HG03135 (cell line): ENCODE measurements around the gene ZDHHC22.

ENCODE experiments used
- ATAC-seq: cut with Tn5 transposase; IDR thresholded peaks from one replicate; pipeline ENCODE4 v1.9.1; 2021; ENCODE audit warnings: mild to moderate bottlenecking, moderate library complexity; ENCODE audit not compliant: unreplicated experiment

The ZDHHC22 gene

DNA sequence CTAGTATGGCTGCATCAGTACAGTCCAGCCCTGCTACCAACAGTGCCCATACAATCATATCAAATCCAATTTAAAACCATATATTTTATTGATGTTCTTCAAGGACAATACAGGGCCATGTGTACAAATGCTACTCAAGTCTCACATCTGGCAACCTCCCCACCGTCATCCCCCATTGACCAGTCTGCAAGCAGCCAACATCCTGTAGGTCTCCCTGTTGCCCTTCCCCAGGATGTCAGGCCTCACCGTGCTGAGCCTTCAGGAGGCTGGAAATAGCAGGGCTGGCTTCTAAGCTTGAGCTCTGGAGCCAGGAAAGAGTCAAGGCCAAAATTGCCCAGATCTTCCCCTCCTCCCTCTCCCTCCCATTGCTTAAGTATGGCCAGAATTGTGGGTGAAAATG is 10.4 kb downstream of the ZDHHC22 start:
- no peak for ATAC-seq

DNA sequence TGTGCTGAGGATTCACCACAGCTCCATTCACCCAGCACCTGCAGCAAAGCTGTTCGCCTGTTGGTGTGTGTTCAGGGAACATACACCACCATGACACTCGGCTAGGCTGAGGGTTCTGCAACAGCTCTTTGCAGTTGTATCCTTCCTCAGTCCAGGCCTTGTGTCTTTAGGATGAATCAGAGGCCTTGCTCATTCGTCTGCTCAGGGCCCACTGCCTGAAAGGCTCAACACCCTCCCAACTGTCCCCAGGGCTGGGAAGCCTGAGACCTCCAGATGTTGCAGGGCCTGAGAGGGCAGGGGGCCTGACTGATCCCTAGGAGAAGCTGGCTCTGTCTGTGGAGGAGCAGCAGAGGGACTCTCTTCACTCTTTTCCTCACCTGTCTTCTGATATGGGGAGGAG is 11.2 kb downstream of the ZDHHC22 start:
- no peak for ATAC-seq

DNA sequence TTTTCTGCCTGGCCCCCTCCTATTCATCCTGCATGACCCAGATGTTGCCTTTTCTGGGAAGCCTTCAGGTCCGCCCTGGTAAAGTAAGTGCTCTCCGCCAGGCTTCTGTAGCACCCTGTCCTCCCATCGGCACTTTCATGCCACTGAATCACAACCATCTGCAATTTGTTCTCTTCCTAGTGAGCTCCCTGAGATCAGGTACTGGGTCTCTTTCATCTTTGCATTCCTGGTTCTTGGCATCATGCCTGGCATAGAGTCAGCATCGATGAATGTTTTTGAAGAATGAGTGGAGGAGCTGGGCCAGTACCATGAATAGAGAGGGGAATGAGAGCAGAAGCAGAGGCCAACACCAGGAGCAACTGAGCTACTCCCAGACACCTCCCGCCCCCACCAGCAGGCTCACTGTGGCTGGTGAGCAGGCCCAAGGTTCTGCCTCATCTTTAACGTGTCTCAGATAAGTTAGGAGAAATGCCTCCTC is 13.1 kb downstream of the ZDHHC22 start:
- no peak for ATAC-seq

DNA sequence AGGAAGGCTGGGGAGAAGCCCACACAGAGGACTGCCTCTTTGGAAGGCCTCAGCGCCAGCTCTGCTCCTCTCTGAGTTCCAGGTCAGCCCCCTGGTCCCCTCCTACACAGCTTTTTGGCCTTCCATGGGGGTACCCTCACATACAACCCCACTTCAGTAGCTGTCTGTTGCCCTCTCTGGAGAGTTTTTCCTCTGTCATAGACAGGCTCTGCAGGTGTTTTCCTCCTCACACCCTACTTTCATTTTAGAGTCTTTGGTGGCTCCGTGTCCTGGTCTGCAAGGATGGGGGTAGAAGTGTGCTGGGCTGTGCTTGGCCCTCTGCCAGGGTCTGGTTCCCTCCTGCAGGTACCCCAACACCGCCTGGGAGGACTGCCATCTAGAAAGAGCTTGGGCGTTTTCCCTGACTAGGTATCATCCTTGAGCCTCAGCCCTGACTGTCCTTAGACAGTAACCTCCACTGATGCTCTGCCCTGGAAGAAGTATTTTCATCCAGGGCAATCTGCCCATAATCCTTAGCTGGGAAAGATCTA is 15.1 kb downstream of the ZDHHC22 start:
- no peak for ATAC-seq

DNA sequence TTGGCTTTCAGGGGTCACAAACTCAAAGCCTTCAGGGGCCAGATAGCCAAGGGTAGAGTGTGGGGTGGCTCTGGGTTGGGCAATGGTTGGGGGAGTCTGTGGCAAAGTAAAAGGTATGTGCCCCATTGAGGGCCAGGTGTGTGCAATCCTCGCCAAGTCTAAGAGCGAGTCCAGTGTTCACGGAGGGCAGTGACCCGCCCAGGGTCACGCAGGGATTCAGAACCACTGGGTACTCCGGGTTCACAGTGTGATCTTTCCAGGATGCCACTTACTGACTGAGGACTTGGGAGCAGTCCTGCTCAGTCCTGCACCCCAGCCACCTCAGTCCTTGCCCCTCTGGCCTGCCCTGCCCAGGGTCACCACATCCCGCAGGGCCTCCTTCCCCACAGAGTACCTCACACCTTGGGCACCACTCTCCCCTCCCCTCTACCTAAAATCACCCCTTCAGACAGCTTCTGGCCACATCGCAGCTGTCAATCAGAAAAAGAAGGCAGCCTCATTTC is 15.7 kb downstream of the ZDHHC22 start:
- no peak for ATAC-seq

DNA sequence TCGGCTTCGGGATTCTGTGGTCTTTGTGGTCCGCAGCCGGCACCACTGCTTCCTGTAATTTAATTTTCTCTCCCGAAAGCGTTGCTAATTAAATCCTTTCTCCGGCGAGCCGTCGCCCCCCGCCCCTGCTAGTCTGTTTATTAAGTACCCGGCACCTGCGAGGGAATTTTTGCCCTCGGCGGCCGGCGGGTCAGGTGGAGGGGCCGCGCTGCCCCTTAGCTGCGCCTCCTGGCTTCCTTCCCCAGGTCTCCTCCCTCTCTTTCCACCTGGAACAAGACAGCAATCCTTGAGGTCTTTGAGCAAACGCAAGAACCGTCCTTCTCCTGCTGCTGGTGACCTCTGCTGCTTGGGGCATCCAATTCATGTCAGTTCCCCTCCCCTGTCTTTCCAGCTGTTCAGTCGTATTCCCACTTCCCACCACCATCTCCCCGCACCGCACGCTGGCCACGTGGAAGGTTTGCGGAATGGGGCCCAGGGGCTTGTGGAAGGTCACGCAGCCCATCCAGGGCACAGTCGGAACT is 16.2 kb downstream of the ZDHHC22 start:
- ATAC-seq: no peak

DNA sequence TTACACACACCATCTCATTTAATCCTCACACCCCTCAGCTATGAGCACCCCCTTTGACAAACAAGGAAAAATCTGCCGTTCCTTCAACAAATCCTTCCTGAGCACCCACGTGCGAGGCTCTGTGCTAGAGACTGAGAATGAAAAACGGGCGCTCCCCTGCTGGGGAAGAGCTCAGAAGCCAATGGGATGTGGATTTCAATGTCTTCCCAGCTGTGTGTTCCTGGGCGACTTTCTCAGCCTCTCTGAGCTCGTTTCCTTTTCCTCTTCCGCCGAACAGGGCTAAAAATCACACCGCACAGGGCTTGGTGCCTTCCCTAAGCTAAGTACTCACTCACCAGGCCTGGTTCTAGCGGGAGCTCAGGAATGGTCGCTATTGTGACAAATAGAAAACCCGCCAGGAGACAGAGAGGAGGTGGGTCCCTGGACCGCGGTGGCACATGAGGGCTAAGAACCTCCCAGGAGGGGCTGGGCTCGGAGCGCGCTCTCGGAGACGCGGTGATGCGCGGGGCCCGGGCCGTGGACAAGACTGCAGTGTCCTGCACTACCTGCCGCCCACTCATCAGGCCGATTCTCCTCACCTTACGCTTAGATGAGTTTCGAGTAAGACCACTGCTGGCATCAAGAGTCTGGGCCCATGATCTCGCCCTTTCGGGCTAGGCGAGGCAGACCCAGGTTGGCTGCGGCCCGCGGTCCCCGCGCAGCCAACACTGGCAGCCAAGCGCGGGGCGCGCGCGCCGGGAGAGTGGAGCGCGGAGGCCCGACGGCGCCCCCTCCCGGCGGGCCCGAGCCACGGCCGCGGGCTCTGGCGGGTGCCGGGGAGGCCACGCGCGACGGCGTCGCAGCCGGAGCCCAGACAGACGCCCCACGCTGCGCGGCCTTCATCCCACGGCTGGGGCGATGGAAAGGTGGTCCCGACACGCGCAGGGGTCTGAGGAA is 17.0 kb downstream of the ZDHHC22 start:
- no peak for ATAC-seq

DNA sequence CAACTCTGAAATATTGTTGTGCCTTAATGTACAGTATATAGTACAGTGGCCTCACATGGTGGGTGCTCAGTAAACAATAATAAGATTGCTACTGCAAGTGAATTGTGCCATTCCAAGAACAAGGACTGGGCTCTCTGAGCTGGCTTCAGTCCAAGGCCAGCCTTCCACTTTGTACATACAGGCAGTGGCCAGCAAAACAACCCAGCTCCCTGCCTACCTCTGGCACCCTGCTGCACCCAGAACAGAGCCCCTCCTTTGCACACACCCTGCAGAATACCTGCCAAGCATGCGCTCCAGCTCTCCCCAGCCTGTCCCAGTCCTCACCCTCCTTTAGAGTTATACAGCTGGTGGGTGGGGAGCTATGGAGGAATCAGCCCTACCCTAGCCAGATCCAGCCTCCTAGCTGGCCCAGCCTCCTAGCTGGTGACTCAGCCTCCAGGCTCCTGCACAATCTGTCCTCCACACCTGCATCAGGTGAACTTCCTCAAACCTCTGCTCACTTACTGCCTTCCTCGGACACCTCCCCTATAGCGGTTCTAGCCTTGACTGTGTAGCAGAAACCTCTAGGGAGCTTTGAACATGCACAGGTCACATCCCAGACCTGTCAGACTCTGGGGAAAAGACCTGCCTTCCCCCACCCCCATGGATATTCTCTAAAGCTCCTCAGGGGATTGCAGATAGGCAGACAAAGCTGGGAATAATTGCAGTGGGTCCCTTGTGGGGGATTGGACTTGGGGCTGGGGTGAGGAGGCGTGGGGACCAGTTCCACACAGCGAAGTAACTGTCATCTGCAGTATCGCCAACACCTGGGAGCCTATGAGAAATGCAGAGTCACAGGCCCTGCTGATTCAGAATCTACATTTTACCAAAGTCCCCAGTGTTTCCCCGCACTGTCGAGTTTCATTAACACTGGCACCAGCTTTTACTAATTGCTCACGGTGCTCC is 17.9 kb downstream of the ZDHHC22 start:
- no peak for ATAC-seq

DNA sequence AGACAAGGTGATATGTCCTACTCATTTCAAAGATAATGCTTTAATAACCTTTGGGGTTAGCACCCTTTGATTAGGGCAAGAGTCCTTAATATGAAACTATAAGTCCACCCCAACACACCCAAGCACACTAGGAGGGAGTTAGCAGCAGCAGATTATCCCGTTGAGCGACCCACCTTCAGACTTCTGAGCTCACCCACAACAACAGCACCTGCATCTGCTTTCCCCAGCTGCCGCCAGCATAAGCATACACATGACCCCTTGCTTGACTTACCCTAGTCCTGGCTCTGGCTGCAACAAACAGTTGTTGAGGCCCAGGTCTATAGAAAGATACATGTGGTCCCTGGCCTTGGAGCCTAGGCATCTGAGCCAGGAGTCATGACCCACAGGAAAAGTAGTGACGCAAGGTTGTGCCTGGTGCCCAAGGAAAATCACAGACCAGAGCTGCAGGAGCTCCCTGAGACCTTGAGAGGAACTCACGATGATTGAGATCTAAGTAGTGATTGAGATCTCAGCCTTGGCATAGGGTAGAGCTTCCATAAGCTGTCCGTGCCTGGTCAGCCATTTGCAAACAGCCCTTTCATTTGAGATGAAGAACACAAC is 19.0 kb downstream of the ZDHHC22 start:
- ATAC-seq: no peak

DNA sequence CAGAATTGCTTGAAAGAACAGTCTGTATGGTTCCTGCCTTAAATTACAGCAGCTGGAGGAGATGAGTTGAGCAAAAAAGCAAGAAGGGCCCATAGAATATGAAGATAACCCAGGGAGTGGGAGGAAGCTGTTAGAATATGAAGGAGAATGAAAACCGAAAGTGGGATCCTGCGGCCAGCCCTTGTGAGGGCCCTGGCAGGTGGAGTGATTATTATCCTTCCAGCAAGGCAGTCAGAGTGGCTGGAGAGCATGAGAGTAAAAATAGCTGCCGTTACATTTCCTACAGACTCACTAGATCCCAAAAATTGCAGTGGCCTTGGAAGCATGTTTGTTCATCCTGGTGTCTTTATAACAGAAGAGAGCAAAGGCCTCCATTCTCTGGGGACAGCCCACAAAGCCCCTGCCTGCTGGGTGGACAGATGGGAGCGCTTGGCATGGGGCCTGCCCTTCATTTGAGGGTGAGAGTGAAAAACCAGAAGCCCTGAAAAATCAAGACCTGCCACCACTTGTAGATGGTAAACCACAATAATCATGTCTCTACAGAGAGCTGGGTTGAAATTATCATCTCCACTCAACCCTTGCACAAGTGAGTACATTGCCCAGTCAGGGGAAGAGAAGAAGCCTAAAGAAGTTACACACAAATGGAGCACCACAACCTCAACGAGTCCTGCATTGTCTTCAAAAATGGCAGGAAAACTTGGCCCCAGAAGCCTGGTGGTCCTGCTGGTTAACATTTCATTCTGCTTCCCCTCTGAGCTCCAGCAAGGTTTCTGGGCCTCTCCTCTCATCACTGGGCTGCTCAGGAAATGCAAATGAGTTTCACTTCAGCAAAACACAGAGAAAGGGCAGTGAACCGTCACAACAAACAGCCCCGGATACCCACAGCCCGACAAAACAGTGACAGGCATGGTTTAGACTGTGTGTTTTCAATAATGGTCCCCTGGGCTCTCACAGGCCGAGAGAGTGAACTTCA is 20.5 kb downstream of the ZDHHC22 start:
- peak; percentile 76 for ATAC-seq

DNA sequence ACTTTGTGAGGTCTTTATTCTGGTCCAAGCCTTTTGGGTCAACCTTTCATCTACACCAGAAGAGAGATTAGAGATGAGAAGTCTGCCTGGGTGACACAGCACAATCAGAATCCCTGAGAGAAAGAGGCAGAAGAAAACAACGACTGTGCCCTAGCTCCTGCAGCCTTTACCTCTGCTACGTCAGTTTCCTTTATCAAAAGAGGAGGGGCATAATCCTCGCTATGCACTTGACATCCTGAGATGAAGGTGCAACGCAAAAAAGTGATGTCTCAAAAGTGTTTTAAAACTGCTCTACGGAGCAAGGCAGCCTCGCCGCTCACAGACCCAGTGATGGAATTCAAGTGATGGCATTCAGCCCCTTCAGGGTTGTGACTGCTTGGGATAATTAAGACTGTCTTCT is 21.7 kb downstream of the ZDHHC22 start:
- ATAC-seq: no peak

DNA sequence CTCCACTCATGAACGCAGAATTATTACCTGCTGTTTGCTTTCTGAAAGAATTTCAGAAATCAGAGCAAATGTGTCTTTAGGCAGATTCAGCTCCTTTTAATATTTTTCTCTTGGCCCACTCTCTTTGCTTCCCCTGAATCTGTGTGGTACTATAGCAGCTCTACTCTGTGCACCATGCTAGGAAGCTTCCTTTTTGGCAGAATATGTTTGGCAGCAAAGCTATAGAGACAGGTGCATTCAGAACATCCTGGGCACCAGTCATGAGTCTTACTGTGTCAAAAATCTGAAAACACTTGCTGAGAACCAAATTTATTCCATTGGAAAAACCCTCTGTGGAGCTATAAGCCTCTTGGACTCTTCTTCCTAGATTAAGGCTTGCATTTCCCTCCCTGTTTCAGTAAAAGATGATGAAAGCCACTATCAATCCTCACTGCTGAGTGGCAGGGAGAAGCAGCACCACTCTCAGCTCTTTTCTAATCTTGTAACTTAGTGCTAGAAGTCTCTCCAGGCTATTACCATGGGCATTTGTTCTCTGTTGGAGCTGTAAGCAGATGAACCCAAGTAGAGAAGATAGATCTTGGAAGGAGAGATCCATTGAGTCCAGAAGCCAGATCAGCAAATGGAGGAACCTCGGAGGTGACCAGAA is 25.3 kb downstream of the ZDHHC22 start:
- ATAC-seq: no peak

DNA sequence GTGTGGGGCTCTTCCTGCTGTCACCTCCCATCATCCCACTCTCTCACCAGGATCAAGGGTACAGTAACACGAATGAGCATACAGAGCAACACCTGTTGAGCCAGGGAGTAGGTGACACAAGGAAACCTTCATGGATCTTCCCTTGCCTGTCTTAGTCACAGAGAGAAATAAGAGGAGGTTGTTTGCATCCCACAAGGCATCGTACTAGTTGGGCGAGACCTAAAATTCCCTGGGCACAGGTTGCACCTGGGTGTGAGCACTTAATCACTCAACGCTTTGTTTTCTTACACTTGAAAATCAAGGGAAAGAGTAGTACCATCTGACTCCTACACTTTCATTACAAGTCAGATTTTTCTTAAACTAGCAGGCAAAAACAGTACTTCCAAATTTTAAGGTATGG is 27.0 kb downstream of the ZDHHC22 start:
- no peak for ATAC-seq

DNA sequence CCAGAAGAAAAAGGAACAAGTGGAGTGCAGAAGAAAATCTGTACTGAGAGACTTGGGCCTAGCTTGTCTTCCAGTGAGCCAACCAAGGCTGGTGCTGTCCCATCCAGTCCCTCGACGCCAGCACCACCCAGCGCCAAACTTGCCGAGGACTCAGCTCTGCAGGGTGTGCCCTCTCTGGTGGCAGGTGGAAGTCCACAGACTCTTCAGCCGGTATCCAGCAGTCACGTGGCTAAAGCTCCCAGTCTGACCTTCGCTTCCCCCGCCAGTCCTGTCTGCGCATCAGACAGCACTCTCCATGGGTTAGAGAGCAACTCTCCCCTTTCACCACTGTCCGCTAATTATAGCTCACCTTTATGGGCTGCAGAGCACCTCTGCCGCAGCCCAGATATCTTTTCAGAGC is 27.9 kb downstream of the ZDHHC22 start:
- ATAC-seq: no peak

DNA sequence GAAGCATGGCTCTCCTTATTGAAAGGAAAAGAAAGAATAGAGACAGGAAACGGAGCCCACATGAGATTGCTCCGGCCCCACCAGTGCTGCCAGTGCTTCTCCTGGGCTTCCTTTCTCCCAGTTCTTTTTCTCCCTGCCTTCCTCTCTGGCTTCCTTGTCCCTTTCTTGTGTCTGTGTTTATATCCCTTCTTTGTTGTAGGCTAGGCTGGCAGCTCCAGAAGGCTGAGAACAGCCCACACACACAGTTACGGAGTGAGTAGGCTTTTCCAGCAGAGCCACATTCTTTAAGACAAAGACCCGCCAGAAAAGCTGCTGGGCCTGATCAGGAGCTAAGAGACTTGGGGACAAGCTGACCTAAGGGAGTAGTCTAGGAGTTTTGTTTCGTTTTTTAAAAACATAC is 30.6 kb downstream of the ZDHHC22 start:
- no peak for ATAC-seq

DNA sequence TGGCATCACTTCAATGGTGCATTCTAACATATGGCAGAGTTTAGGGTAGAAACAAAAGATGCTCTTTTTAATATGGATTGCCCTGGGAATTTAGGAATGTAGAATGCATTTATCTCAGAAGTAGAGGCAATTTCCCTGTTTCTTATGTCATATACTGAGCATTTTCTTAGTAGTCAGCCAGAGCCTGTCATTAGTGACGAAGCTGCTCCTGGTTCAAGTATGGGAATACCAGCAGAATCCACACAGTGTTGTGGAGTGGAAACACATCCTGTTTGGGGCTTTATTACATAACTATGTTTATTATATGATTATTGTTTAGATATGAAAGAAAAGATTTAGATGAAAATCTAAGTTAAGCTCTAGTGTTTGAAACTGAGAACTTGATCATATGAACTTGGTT is 31.3 kb downstream of the ZDHHC22 start:
- ATAC-seq: no peak

DNA sequence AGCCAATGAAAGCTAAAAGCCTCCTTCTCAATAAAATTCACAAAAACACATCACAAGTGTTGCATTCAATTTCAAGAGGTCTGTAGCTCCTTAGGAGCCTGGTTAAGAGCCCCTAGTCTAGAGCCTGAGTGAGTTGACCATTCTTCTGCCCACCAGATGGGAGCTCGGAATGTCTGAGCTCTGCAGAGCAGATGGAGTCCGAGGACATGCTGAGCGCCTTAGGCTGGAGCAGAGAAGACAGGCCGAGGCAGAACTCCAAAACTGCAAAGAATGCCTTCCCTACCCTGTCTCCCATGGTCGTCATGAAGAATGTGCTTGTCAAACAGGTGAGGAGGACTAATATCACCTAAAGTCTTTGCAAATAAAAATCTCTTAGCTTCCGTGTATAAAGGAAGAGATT is 31.9 kb downstream of the ZDHHC22 start:
- no peak for ATAC-seq

DNA sequence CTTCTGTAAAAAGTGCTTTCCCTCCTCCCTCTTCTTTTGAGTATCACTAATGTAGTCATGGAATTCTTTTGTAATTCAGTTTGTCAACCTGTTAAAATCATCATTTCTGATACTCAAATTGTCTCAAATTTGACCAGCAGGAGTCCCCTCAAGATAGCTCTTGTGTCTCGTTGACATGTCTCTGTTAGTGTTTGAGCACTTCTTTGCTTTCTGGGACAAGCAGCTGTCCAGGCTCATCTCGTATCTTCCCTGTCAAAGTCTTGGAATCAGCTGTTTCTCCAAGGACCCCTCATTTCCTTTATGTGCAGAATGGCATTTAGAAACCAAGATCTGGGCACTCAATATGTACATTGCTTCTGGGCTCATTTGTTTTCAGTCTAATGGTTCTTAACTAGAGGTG is 32.8 kb downstream of the ZDHHC22 start:
- ATAC-seq: no peak

DNA sequence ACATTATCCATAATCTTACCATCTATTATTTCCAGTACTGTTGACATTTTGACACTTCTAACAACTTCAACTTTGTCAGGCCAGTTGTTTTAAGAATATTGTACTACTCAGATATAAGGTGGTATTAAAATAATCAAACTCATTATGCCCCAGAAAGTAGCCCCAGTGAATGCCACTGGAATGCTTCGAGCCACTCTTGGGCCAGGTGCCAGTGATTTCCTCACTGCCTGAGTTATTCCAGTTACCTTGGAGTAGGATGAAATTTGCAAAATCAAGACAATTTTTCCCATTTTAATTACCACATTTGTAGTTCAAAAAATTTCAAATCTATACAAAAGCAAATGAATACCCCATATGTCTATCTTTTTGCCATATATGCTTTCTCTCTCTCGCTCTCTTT is 34.4 kb downstream of the ZDHHC22 start:
- no peak for ATAC-seq
